Adrenal gland (tissue), 12 donors: Measurements from ENCODE around the gene POLD3. TPM values are rescaled to one million over a fixed set of nuclear protein-coding genes. Genes with fewer than 3 reads are reported as not detected.

Experiments
- DNase-seq, 7 donors: peaks; one replicate each; pipeline ENCODE4 v3.0.0-alpha.2; 2019 to 2020
- H3K27ac ChIP-seq, 5 donors: fragments of 200-600 bp; sonication (generic) in 4 of 5; 1 replicate in 3 of 5; 2 replicates in 2 of 5; pipeline versions ENCODE4 v1.5.1 to v1.8.0; 2016 to 2020; ENCODE audit warnings: mild to moderate bottlenecking in 1 of 5
- H3K27me3 ChIP-seq: fragments of 200-600 bp; 2 replicates; pipeline ENCODE4 v1.8.0; 2021
- H3K36me3 ChIP-seq, 2 donors: fragments of 200-600 bp; replicated peaks in 1 of 2; 1 replicate in 1 of 2; 2 replicates in 1 of 2; pipeline versions ENCODE4 v1.5.1 to v1.8.0; 2018 to 2022
- H3K4me1 ChIP-seq, 2 donors: fragments of 200-600 bp; replicated peaks in 1 of 2; 1 replicate in 1 of 2; 2 replicates in 1 of 2; pipeline versions ENCODE4 v1.5.1 to v1.8.0; 2018 to 2021
- H3K4me3 ChIP-seq, 4 donors: fragments of 200-600 bp; sonication (generic) in 3 of 4; one replicate each; pipeline ENCODE4 v1.5.1; 2016 to 2018
- H3K9me3 ChIP-seq, 3 donors: fragments of 200-600 bp; sonication (generic) in 1 of 3; replicated peaks in 1 of 3; 1 replicate in 2 of 3; 2 replicates in 1 of 3; pipeline versions ENCODE4 v1.5.1 to v1.8.0; 2016 to 2021
- POLR2A ChIP-seq, 2 donors: fragments of 450-650 bp; IDR thresholded peaks; one replicate each; pipeline ENCODE4 v1.6.1; 2017; ENCODE audit warnings: antibody characterized with exemption in 2 of 2, mild to moderate bottlenecking in 2 of 2, moderate library complexity in 1 of 2
- WGBS, 4 donors: extraction: QIAGEN DNeasy Blood & Tissue Kit in 2 of 4; methylation state at CpG; one replicate each; pipeline versions ENCODE4 v1.1.5 to v1.1.7; 2013 to 2017; 5-methylcytosine and 5-hydroxymethylcytosine counted together
- intact Hi-C, 2 donors: fragments of 100-400 bp; cut with DNase I; formaldehyde crosslinking; loops; one replicate each; pipeline versions ENCODE4 v1.14.1 to v1.15.0; 2022 to 2023
- polyA plus RNA-seq, 3 donors: library from polyadenylated mRNA; stranded (reverse); fragments of 200-250 nt in 2 of 3; fragments of 350-450 nt in 1 of 3; fragmentation: Illumina TruSeq in 1 of 3; extraction: RNeasy Lipid Tissue Mini Kit (QIAGEN cat#74804) in 1 of 3; gene quantifications; one replicate each; pipeline ENCODE4 v1.2.3, GENCODE V29; 2013 to 2014
- total RNA-seq, 9 donors: library from RNA; depleted of rRNA in 4 of 9; stranded (reverse); fragments of >200 nt in 4 of 9; fragments of 120-200 nt in 1 of 9; fragmentation: NEBNext Ultra II Directional in 1 of 9; extraction: Animal tissue kit (Norgen Biotek cat#: 25700) in 1 of 9; gene quantifications; one replicate each; pipeline versions ENCODE4 v1.1.0 to v1.2.4, GENCODE V29; 2013 to 2023
- TF ChIP-seq, protein P1 (sequence below), 6 experiments: fragments of 450-650 bp in 4 of 6; fragments of 200-600 bp in 2 of 6; sonication (generic) in 1 of 6; IDR thresholded peaks; 1 replicate in 5 of 6; 2 replicates in 1 of 6; pipeline versions ENCODE4 v1.5.1 to v1.8.0; 2016 to 2021; ENCODE audit warnings: antibody characterized with exemption in 6 of 6, mild to moderate bottlenecking in 2 of 6, moderate library complexity in 1 of 6
- donor health status: healthy with polysubstance abuse.
- donor health status: Bipolar disorder and iron deficiency.
- donor health status: DM: yes; HTN: yes; CAD: no.
- donor health status: DM: no; HTN: no; CAD: no.
- donor health status: DM: no; HTN: no; CAD: no.
- donor health status: DM: yes; HTN: yes; CAD: no.

POLD3 gene
- total and polyA plus RNA-seq, 12 donors, result 3.5 to 14.5 (median 9.7) TPM

DNA sequence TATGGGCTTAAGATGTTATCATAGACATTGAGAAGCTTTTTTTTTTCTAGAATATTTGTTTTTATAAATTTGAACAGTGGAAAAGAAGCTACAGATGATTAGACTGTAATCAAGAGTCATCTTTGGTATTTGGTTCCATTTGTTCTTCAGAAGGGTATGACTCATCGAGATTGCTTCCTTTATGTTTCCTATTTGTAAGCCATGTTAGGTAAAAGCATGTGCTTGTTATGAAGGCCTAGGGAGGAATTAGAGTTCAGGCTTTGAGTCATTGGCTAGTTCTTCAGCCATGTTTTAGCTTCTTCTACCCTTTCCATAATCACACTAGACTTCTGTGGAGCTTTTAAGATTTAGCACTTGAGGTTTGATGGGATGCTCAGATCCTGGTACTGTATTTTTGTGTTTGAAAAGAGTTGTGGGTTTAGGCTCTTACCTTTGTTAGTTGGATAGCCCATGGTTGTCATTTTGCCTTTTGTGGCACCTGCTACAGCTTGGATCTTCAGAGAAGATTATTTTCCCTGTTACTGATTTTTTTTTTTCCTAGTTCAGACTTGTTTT is 44.3 kb downstream of the POLD3 start:
- no peak for DNase-seq
- H3K27me3 ChIP-seq, result no peaks in the 10 kb centered on the region
- no peak overlapping the region for H3K4me3 ChIP-seq
- no peak overlapping the region for H3K27ac ChIP-seq
- intact Hi-C loops, result no loop called here
- H3K36me3 ChIP-seq, result peaks cover 0 to 14% of the 10 kb centered on the region in 2 donors
- peaks cover 0 to 5% of the 10 kb centered on the region in 2 donors for H3K4me1 ChIP-seq
- TF ChIP-seq, protein P1, sequence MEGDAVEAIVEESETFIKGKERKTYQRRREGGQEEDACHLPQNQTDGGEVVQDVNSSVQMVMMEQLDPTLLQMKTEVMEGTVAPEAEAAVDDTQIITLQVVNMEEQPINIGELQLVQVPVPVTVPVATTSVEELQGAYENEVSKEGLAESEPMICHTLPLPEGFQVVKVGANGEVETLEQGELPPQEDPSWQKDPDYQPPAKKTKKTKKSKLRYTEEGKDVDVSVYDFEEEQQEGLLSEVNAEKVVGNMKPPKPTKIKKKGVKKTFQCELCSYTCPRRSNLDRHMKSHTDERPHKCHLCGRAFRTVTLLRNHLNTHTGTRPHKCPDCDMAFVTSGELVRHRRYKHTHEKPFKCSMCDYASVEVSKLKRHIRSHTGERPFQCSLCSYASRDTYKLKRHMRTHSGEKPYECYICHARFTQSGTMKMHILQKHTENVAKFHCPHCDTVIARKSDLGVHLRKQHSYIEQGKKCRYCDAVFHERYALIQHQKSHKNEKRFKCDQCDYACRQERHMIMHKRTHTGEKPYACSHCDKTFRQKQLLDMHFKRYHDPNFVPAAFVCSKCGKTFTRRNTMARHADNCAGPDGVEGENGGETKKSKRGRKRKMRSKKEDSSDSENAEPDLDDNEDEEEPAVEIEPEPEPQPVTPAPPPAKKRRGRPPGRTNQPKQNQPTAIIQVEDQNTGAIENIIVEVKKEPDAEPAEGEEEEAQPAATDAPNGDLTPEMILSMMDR (IDR thresholded peaks at IDR 0.05), result no peak
- TF ChIP-seq POLR2A (IDR thresholded peaks at IDR 0.05), result no peak
- 83 to 92% (median 87%) methylated on average over 1 of the region's 1 CpG for WGBS, 4 donors
- H3K9me3 ChIP-seq, result no peaks in the 10 kb centered on the region

DNA sequence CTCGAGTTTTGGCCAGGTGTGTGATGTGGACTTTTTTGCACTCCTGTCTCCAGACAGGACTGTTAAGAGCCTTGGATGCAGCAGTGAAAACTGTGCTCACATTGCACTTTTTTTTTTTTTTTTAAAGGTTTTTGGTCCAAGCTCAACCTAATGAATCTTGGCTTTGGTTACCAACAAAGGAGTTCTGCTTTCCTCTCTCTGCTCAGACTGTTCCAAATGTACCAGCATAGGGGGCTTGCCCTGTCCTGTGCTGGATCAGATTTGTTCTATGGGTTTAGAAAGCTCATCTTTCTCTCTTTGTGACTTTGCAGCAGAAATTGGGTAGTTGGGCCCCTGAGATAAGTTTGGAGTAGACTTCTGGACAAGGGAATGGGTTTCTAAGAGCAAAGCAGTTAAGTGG is 45.3 kb downstream of the POLD3 start:
- H3K9me3 ChIP-seq, result no peaks in the 10 kb centered on the region
- no peak overlapping the region for H3K4me3 ChIP-seq
- TF ChIP-seq, protein P1 (IDR thresholded peaks at IDR 0.05), result no peak
- TF ChIP-seq POLR2A (IDR thresholded peaks at IDR 0.05), result no peak
- no peaks in the 10 kb centered on the region for H3K27me3 ChIP-seq
- no peak for DNase-seq
- H3K27ac ChIP-seq, result no peak overlapping the region
- 87 to 96% (median 91%) methylated on average over 1 of the region's 1 CpG for WGBS, 4 donors
- intact Hi-C loops, result no loop called here
- H3K4me1 ChIP-seq, result peaks cover 0 to 5% of the 10 kb centered on the region in 2 donors
- peaks cover 0 to 14% of the 10 kb centered on the region in 2 donors for H3K36me3 ChIP-seq

DNA sequence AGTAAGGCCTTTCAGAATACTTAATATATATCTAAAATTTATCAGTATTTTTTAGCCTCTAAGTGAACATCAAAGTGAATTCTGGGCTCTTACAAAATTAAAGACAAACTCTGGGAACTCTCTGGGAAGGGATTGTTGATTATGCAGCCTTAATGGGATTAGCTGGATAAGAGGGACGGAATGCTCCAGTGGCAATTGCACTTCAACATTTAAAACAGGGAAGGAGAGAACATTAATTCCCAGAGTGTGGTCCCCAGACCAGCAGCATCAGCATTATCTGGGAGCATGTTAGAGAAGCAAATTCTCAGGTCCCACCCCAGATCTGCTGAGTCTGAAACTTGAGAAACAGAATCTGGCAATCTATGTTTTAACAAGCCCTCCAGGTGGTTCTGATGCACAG is 46.5 kb downstream of the POLD3 start:
- no peak for TF ChIP-seq POLR2A (IDR thresholded peaks at IDR 0.05)
- TF ChIP-seq, protein P1 (IDR thresholded peaks at IDR 0.05), result no peak
- Histone ChIP-seq H3K9me3 (no peaks in the 10 kb centered on the region), H3K36me3 (peaks cover 0 to 14% of the 10 kb centered on the region in 2 donors), H3K27me3 (no peaks in the 10 kb centered on the region), H3K4me3 (no peak overlapping the region), H3K4me1 (peaks cover 0 to 5% of the 10 kb centered on the region in 2 donors), H3K27ac (no peak overlapping the region)
- intact Hi-C loops, result no loop called here
- WGBS, 4 donors, result 80 to 90% (median 86%) methylated on average over 1 of the region's 1 CpG
- DNase-seq, result no peak

DNA sequence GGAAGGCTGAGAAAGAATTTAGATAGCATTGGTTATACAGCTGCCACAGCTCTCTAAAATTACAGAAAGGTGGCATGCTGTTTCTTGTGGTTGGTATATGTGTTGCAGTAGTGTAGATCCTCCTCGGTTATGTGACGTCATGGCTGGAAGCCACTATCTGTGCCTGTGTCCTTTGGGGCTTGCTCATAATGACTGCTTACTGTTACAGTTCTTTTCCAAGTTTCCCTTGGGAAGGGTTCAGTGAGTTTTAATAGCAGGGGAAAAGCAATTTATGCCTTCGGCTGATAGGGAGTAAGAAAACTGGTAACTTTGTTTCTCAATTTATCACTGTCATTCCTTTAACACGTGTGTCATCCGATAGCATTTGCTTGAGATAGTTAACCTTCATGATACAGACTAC is 47.2 kb downstream of the POLD3 start:
- no peak for TF ChIP-seq POLR2A (IDR thresholded peaks at IDR 0.05)
- TF ChIP-seq, protein P1 (IDR thresholded peaks at IDR 0.05), result no peak
- DNase-seq, result no peak
- H3K36me3 ChIP-seq, result peaks cover 0 to 14% of the 10 kb centered on the region in 2 donors
- intact Hi-C loops, result no loop called here
- 83 to 92% (median 85%) methylated on average over 5 of the region's 5 CpGs for WGBS, 4 donors
- no peak overlapping the region for H3K4me3 ChIP-seq
- no peaks in the 10 kb centered on the region for H3K9me3 ChIP-seq
- H3K27ac ChIP-seq, result no peak overlapping the region
- no peaks in the 10 kb centered on the region for H3K27me3 ChIP-seq
- H3K4me1 ChIP-seq, result no peaks in the 10 kb centered on the region
